ENCODE results near the gene NRXN3.

Gene NRXN3

DNA sequence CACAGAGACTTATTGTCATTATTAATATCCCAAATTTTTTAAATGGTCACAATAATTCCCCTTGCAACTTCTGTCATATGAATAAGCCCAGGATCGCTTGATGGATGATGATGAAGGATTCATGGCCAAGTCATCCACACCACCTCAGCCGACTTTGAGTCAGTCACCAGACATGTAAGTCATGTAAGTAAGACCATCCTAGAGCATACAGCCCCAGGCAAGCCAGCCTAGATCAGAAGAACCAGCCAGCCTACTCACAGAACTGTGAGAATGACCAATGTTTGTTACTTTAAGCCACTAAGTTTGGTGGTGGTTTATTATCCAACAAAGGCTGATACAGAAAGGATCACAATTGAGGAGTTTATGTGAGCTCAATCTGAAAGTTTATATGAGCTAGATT is 341.8 kb downstream of the NRXN3 start:
- ATAC-seq (ENCODE audit: low read depth) (no peak), DNase-seq (ENCODE audit: low spot score) (no peak)
- Histone ChIP-seq H3K36me3 (ENCODE audit: low read depth) (no peaks in the 10 kb centered on the region), H3K9me3 (ENCODE audit: severe bottlenecking) (no peaks in the 10 kb centered on the region), H3K4me1 (ENCODE audit: insufficient read depth, poor library complexity, severe bottlenecking) (no peaks in the 10 kb centered on the region), H3K27ac (ENCODE audit: poor library complexity, severe bottlenecking) (no peak overlapping the region), H3K4me3 (ENCODE audit: severe bottlenecking) (no peak overlapping the region), H3K27me3 (ENCODE audit: insufficient read depth, poor library complexity, severe bottlenecking) (peaks cover 4% of the 10 kb centered on the region)
- TF ChIP-seq, protein P1, sequence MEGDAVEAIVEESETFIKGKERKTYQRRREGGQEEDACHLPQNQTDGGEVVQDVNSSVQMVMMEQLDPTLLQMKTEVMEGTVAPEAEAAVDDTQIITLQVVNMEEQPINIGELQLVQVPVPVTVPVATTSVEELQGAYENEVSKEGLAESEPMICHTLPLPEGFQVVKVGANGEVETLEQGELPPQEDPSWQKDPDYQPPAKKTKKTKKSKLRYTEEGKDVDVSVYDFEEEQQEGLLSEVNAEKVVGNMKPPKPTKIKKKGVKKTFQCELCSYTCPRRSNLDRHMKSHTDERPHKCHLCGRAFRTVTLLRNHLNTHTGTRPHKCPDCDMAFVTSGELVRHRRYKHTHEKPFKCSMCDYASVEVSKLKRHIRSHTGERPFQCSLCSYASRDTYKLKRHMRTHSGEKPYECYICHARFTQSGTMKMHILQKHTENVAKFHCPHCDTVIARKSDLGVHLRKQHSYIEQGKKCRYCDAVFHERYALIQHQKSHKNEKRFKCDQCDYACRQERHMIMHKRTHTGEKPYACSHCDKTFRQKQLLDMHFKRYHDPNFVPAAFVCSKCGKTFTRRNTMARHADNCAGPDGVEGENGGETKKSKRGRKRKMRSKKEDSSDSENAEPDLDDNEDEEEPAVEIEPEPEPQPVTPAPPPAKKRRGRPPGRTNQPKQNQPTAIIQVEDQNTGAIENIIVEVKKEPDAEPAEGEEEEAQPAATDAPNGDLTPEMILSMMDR (IDR thresholded peaks at IDR 0.05; ENCODE audit: poor library complexity, severe bottlenecking): no peak

DNA sequence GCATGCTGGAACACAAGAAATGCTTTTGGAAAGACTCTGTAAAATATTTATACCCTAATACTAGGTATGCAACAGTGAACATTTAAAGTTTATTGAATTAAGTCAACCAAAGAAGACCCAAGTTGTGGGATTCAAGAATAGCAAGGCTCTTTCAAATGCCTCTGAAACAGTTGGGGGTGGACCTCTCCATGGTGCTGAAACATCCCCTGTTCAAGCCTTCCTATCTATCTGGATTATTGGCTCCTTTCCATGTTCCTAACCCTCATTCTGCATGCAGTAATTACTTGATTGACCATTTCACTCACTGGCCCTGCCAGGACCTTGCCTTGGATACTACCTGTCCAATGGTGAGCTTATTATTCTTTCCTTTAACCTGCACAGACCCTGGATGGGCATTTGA is 349.7 kb downstream of the NRXN3 start:
- TF ChIP-seq, protein P1 (IDR thresholded peaks at IDR 0.05; ENCODE audit: poor library complexity, severe bottlenecking): no peak
- Histone ChIP-seq H3K36me3 (ENCODE audit: low read depth) (no peaks in the 10 kb centered on the region), H3K9me3 (ENCODE audit: severe bottlenecking) (no peaks in the 10 kb centered on the region), H3K27me3 (ENCODE audit: insufficient read depth, poor library complexity, severe bottlenecking) (no peaks in the 10 kb centered on the region), H3K4me1 (ENCODE audit: insufficient read depth, poor library complexity, severe bottlenecking) (no peaks in the 10 kb centered on the region), H3K4me3 (ENCODE audit: severe bottlenecking) (no peak overlapping the region), H3K27ac (ENCODE audit: poor library complexity, severe bottlenecking) (no peak overlapping the region)
- DNase-seq (ENCODE audit: low spot score) (no peak), ATAC-seq (ENCODE audit: low read depth) (no peak)

DNA sequence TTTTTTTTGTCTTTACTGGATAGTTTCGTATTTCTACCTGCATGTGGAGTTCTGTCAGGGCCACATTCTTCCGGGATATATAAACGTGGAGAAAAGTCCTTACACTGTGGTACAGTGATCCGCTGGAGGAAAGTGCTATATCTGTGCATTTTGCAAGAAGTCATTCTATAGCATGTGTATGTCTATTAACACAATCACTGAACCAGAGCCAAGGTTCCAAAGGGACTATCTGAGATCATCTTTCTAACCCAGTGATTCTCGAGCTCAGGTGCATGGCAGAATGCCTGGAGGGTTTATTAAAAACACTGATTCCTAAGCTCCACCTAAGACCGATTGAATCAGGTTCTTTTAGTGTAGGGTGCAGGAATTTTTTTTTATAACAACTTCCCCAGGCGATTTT is 354.0 kb downstream of the NRXN3 start:
- H3K9me3 ChIP-seq (ENCODE audit: severe bottlenecking): no peaks in the 10 kb centered on the region
- DNase-seq (ENCODE audit: low spot score): no peak
- no peak overlapping the region for H3K27ac ChIP-seq (ENCODE audit: poor library complexity, severe bottlenecking)
- TF ChIP-seq, protein P1 (IDR thresholded peaks at IDR 0.05; ENCODE audit: poor library complexity, severe bottlenecking): no peak
- no peaks in the 10 kb centered on the region for H3K4me1 ChIP-seq (ENCODE audit: insufficient read depth, poor library complexity, severe bottlenecking)
- H3K36me3 ChIP-seq (ENCODE audit: low read depth): no peaks in the 10 kb centered on the region
- ATAC-seq (ENCODE audit: low read depth): no peak
- H3K4me3 ChIP-seq (ENCODE audit: severe bottlenecking): no peak overlapping the region
- H3K27me3 ChIP-seq (ENCODE audit: insufficient read depth, poor library complexity, severe bottlenecking): no peaks in the 10 kb centered on the region

DNA sequence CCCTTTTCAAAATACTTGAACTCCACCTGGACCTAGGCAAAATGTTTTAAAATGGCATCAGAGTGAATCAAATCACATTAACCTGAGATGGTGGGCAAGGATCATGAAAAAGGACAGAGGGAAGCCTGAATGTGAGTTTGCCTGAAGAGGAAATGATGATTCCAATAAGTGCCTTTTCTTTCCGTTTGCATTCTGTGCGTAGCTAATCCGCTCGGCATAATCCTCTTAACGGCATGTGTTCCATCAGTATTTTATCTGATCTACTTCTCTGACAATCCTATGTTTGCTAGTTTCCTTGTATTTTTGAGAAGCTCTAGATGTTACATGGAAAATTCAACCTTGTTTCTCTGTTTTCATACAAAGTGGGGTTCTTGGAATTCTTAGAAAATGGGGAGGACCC is 354.6 kb downstream of the NRXN3 start:
- Histone ChIP-seq H3K4me1 (ENCODE audit: insufficient read depth, poor library complexity, severe bottlenecking) (no peaks in the 10 kb centered on the region), H3K4me3 (ENCODE audit: severe bottlenecking) (no peak overlapping the region), H3K27ac (ENCODE audit: poor library complexity, severe bottlenecking) (no peak overlapping the region), H3K9me3 (ENCODE audit: severe bottlenecking) (no peaks in the 10 kb centered on the region), H3K36me3 (ENCODE audit: low read depth) (no peaks in the 10 kb centered on the region), H3K27me3 (ENCODE audit: insufficient read depth, poor library complexity, severe bottlenecking) (no peaks in the 10 kb centered on the region)
- ATAC-seq (ENCODE audit: low read depth) (no peak), DNase-seq (ENCODE audit: low spot score) (no peak)
- TF ChIP-seq, protein P1 (IDR thresholded peaks at IDR 0.05; ENCODE audit: poor library complexity, severe bottlenecking): no peak

DNA sequence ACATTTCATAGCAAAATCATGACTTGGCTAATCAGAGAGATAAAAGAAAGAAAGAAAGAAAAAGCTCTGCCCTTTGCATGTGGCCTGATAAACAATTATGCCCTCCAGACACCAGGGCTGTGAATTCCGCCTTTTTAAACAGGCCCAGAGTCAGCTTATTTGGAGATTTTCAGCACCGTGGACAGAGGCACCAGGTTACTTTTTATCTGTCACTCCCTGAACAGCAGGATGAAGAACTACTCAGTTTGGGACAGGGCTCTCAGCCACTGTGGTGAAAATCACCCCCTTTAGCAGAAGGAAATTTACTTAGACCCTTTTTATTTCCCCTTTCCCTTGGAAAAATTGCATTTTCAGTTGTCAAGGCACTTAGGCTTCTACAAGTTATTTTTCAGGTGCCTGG is 359.9 kb downstream of the NRXN3 start:
- DNase-seq (ENCODE audit: low spot score): no peak
- TF ChIP-seq, protein P1 (IDR thresholded peaks at IDR 0.05; ENCODE audit: poor library complexity, severe bottlenecking): no peak

More for the DNA sequence above, 359.9 kb downstream of the NRXN3 start:
- no peaks in the 10 kb centered on the region for H3K36me3 ChIP-seq (ENCODE audit: low read depth)
- H3K4me3 ChIP-seq (ENCODE audit: severe bottlenecking): no peak overlapping the region
- no peaks in the 10 kb centered on the region for H3K27me3 ChIP-seq (ENCODE audit: insufficient read depth, poor library complexity, severe bottlenecking)
- no peaks in the 10 kb centered on the region for H3K9me3 ChIP-seq (ENCODE audit: severe bottlenecking)
- peak; percentile 51; the same call in 1 of the 3 replicates for ATAC-seq (ENCODE audit: low read depth)
- no peaks in the 10 kb centered on the region for H3K4me1 ChIP-seq (ENCODE audit: insufficient read depth, poor library complexity, severe bottlenecking)
- H3K27ac ChIP-seq (ENCODE audit: poor library complexity, severe bottlenecking): no peak overlapping the region

Measured in RWPE2 (cell line).